Stimulated activated CD8-positive, alpha-beta memory T cell treated with anti-CD3 and anti-CD28 coated beads, Interleukin-12 subunit alpha, Interleukin-12 subunit beta, amount 100 ng/mL, for 1 hour (primary cell): ENCODE data around the gene KRTAP9-1.
"Not testable (repeated sequence)": the region's sequence is repeated elsewhere in the genome, so short reads cannot be mapped to it uniquely, and the experiment has no call there.

ENCODE experiments used
- DNase-seq: peaks from one replicate; pipeline ENCODE4 v3.0.0-alpha.2; 2020; ENCODE audit warnings: low read depth

Gene KRTAP9-1, protein sequence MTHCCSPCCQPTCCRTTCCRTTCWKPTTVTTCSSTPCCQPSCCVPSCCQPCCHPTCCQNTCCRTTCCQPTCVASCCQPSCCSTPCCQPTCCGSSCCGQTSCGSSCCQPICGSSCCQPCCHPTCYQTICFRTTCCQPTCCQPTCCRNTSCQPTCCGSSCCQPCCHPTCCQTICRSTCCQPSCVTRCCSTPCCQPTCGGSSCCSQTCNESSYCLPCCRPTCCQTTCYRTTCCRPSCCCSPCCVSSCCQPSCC

DNA sequence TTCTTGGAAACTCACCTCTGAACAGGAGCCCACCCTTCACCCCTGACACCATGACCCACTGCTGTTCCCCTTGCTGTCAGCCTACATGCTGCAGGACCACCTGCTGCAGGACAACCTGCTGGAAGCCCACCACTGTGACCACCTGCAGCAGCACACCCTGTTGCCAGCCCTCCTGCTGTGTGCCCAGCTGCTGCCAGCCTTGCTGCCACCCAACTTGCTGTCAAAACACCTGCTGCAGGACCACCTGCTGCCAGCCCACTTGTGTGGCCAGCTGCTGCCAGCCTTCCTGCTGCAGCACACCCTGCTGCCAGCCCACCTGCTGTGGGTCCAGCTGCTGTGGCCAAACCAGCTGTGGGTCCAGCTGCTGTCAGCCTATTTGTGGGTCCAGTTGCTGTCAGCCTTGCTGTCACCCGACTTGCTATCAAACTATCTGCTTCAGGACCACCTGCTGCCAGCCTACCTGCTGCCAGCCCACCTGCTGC is at the start of gene KRTAP9-1:
KRTAP9-1 (plus strand) TSS at position 51 of the 482 bp plus-strand sequence; CDS start at position 51, 0 bp downstream.
- not testable (repeated sequence) for DNase-seq

DNA sequence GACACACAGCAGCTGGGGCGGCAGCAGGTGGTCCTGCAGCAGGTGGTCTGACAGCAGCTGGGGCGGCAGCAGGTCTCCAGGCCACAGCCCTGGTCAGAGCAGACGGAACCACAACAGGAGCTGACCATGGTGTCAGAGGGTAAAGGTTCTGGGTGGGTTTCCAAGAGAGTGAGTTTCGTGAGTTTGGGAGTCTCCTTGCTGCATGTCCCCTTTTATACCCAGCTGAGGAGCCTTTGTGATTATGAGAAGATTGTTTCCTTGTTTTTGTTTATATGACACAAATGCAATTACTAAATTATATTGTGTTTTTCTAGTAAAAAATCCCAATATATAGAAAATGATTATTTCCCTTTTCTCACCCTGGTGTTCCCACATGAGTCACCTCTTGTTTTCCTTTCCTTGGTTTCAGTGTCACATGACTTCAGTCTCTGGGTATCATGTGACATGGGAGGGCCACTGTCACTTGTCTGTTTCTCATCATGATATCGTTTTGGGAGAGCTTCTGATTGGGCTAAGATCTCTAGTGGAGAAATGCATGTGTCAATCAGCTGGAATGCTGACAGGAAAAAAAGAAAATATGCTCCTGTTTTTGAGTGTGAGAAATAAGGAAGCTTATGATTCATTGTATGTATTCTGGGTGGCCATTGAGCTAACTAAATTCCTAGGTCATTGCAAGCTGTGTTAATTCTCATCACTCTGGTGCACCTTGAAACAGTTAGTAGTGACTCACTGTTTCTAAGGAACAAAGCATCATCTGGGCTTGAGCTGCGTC is 49.1 kb upstream of the KRTAP9-1 start, which contains the start of gene KRTAP4-6:
KRTAP4-6 (minus strand) TSS at position 185 of the 772 bp plus-strand sequence; CDS start at position 128, 57 bp downstream.
- no peak for DNase-seq

DNA sequence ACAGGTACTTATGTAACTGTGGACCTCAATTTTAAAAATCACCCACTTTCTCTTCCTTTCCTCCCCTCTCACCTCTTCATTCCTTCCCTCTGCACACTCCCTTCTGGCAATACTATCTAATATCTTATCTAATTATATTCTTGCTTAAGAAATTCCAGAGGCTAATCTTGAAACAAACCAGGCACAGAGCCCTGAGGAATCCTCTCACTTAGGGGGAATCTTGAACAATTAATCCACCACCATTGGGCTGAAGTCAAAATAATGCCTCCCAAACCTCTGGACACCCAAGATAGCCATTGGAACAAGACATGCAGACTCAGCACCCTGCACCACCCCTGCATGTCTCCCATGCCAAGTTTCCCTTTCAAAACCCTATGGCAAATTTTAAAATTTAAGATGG is 48.3 kb upstream of the KRTAP9-1 start:
- no peak for DNase-seq

DNA sequence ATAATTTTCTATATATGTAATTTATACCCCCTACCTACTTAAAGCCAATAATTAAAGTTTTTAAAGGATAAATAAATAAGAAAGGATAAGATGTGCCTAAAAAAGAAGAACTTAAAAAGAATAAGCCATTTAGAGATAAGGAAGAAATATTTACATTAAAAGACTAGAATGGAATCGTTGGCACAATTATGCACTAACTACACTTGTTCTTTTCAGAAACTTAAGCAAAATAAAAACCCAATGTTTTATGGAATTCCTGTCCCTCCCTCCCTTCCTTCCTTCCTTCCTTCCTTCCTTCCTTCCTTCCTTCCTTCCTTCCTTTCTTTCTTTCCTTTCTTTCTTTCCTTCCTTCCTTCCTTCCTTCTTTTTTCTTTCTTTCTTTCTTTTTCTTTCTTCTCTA is 44.8 kb upstream of the KRTAP9-1 start:
- no peak for DNase-seq

DNA sequence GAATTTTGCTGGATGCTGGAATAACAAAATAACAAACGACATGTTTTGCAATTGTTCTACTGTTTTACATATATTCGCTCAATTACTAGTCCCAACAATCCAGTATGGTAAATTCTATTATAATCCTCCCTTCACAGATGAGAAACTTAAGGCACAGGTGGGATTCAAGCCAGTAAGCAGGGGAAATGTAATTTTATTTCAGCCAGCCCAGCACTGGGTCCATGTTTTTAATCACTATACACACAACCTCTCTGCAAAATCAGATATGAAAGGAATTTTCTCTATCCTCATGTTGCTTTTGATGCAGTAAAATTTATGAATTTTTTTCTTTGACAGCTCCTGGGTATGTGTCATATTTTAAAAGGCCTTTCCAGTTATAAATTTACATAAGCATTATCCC is 44.4 kb upstream of the KRTAP9-1 start:
- no peak for DNase-seq

- no peak for DNase-seq
These were observed 42.0 kb upstream of the KRTAP9-1 start for GRCh38 chr17:41147531-41148204.

GRCh38 chr17:41148971-41149651 is 40.6 kb upstream of the KRTAP9-1 start:
- not testable (repeated sequence) for DNase-seq

DNA sequence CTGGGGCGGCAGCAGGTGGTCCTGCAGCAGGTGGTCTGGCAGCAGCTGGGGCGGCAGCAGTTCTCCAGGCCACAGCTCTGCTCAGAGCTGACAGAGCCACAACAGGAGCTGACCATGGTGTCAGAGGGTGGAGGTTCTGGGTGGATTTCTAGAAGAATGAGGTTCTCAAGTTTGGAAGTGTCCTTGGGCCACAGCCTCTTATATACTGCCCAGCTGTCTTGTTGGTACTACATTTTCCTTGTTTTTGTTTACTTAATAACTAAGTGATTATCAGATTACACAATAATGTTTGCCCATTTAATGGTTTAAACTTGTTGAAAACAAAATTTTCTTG is 40.1 kb upstream of the KRTAP9-1 start, which contains the start of gene KRTAP4-5:
KRTAP4-5 (minus strand) TSS at position 174 of the 334 bp plus-strand sequence; CDS start at position 116, 58 bp downstream.
- DNase-seq: no peak

DNA sequence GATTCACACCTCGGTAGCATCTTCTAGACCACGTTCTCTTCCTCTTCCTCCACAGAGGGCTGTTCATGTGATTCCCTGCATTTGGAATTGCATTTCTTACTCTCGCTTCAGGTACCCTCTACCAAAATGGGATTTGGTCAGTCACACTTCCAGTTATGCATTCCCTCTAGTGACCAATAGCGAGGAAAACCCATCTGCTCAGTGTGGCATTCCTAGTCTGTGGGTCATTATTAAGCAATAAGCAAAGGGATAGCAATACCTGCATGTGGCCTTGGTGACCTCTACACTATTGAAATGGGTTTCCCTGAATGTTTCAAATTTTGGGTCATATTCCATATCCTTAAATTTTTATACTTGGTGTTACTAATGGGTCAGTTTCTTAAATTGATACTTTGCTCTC is 39.7 kb upstream of the KRTAP9-1 start:
- DNase-seq: no peak

DNA sequence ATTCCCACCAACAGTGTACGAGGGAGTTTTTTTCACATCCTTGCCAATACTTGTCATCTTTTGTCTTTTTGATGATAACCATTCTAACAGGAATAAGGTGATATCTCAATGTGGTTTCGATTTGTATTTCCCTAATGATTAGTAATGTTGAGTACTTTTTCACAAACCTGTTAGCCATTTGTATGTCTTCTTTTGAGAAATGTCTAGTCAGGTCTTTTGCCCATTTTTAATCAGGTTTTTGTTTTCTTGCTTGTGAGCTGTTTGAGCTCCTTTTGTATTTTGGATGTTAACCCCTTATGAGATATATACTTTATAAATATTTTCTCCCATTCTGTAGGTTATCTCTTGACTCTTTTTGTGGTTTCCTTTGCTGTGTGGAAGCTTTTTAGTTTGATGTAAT is 38.2 kb upstream of the KRTAP9-1 start:
- DNase-seq: no peak

GRCh38 chr17:41153856-41154255 is 35.8 kb upstream of the KRTAP9-1 start:
- no peak for DNase-seq

GRCh38 chr17:41160190-41160589 is 29.5 kb upstream of the KRTAP9-1 start:
- DNase-seq: not testable (repeated sequence)

- no peak for DNase-seq
These were observed 29.0 kb upstream of the KRTAP9-1 start, which contains the start of gene KRTAP4-4 for GRCh38 chr17:41160648-41161047. TSS of gene KRTAP4-4 (minus strand) at chr17:41160748. CDS start at chr17:41160691, 57 bp downstream.

DNA sequence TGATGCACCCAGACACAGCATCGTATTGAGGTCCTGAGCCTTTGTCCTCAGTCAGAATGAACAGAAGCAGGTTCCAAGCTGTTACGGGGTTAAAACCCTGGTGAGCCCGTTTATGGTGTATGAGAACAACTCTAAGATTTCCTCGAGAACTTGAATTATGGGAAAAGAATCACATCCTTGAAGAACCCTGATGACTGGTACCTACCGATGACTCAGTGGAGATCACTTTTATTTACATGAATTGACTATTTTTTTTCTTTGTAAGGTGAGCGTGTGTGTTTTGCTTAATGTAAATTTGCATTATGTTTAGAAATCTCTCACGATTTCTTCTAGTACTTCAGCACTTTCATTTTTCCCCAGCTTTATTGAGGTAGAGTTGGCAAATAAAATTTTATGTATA is 25.9 kb upstream of the KRTAP9-1 start:
- DNase-seq: no peak

DNA sequence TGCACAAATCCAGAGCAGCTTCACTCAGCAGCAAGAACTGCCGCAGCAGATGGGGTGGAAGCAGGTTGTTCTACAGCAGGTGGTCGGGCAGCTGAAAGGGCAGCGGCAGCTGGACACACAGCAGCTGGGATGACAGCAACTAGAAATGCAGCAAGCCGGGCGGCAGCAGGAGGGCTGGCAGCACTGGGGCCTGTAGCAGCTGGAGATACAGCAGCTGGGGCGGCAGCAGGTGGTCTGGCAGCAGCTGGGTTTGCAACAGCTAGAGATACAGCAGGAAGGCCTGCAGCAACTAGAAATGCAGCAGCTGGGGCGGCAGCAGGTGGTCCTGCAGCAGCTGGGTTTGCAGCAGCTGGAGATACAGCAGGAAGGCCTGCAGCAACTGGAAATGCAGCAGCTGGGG is 22.1 kb upstream of the KRTAP9-1 start:
- DNase-seq: no peak

- no peak for DNase-seq
These were observed 21.6 kb upstream of the KRTAP9-1 start, which contains the start of gene KRTAP4-3 for GRCh38 chr17:41168121-41168520. TSS of gene KRTAP4-3 (minus strand) at chr17:41168221. CDS start at chr17:41168172, 49 bp downstream.

GRCh38 chr17:41171886-41172285 is 17.8 kb upstream of the KRTAP9-1 start:
- no peak for DNase-seq

GRCh38 chr17:41176744-41177387 is 12.8 kb upstream of the KRTAP9-1 start:
- no peak for DNase-seq

DNA sequence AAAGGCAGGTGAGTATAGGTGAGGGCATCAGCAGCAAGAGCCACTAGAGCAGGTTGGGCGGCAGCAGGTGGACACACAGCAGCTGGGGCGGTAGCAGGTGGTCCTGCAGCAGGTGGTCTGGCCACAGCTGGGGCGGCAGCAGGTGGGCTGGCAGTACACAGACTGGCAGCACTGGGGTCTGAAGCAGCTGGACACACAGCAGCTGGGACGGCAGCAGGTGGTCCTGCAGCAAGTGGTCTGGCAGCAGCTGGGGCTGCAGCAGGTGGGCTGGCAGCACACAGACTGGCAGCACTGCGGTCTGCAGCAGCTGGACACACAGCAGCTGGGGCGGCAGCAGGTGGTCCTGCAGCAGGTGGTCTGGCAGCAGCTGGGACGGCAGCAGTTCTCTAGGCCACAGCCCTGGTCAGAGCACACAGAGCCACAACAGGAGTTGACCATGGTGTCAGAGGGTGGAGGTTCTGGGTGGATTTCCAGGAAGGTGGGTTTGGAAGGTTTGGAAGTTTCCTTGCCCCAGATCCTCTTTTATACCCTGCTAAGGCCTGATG is 11.9 kb upstream of the KRTAP9-1 start, which contains the start of gene KRTAP4-2:
KRTAP4-2 (minus strand) TSS at position 495 of the 545 bp plus-strand sequence; CDS start at position 438, 57 bp downstream.
- no peak for DNase-seq

DNA sequence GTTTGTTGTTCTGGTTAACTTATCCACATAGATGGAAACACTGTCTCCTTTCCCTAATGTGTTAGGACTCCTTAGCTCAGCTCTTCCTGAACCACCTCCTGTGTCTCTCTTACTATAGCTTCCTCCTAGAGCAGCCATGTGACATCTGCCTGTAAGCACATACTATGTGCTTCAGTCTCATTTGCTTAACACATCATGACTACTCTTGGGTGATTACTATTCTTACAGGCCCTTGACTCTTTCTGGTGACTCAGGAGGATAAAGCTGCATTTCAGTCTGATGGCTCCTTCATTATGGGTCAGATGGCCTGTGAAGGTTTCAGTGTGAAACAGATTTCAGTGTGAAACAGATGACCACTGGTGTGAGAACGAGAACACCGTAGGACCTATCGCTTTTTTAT is 11.3 kb upstream of the KRTAP9-1 start:
- no peak for DNase-seq
